GM12873 (cell line): ENCODE results near the gene SPINT2.

Experiments used
- CTCF ChIP-seq: IDR thresholded peaks from 2 replicates; pipeline ENCODE4 v1.5.1; 2012; ENCODE audit warnings: low read depth, mild to moderate bottlenecking, moderate library complexity, low read length, control low read depth; ENCODE audit not compliant: insufficient read depth; ENCODE audit errors: missing control alignments

SPINT2 gene

GRCh38 chr19:38323291-38323690 lies 58.9 kb downstream of the SPINT2 start:
- no peak for TF ChIP-seq CTCF

GRCh38 chr19:38324431-38324830 lies 60.1 kb downstream of the SPINT2 start:
- no peak for TF ChIP-seq CTCF

- TF ChIP-seq CTCF = no peak
These were observed 62.2 kb downstream of the SPINT2 start for GRCh38 chr19:38326591-38326990.

GRCh38 chr19:38329651-38330050 lies 65.3 kb downstream of the SPINT2 start:
- TF ChIP-seq CTCF = no peak

- TF ChIP-seq CTCF = no peak
These were observed 67.4 kb downstream of the SPINT2 start for GRCh38 chr19:38331728-38332127.

- TF ChIP-seq CTCF = no peak
These were observed 68.9 kb downstream of the SPINT2 start for GRCh38 chr19:38333245-38333644.

- TF ChIP-seq CTCF = no peak
These were observed 71.7 kb downstream of the SPINT2 start for GRCh38 chr19:38335949-38336637.
